HUES48 (cell line): ENCODE measurements around the gene ERLIN1.

Experiments
- H3K27ac ChIP-seq: one replicate; pipeline ENCODE4 v1.7.0; 2013; ENCODE audit warnings: low read depth, low read length, inconsistent platforms
- H3K27me3 ChIP-seq: 2 replicates; pipeline ENCODE4 v1.6.1; 2013; ENCODE audit warnings: mild to moderate bottlenecking, low read length; ENCODE audit not compliant: control insufficient read depth, insufficient read depth
- H3K36me3 ChIP-seq: 2 replicates; pipeline ENCODE4 v1.6.1; 2013; ENCODE audit warnings: low read length; ENCODE audit not compliant: control insufficient read depth, insufficient read depth
- H3K4me1 ChIP-seq: 2 replicates; pipeline ENCODE4 v1.6.1; 2013; ENCODE audit warnings: mild to moderate bottlenecking, low read length; ENCODE audit not compliant: control insufficient read depth, insufficient read depth
- H3K4me3 ChIP-seq: 2 replicates; pipeline ENCODE4 v1.5.1; 2013; ENCODE audit warnings: mild to moderate bottlenecking, low read depth, low read length
- H3K9ac ChIP-seq: 2 replicates; pipeline ENCODE4 v1.6.1; 2013; ENCODE audit warnings: mild to moderate bottlenecking, low read depth, low read length, moderate library complexity
- H3K9me3 ChIP-seq: 2 replicates; pipeline ENCODE4 v1.6.1; 2013; ENCODE audit warnings: low read length; ENCODE audit not compliant: control insufficient read depth, insufficient read depth

ERLIN1 gene

DNA sequence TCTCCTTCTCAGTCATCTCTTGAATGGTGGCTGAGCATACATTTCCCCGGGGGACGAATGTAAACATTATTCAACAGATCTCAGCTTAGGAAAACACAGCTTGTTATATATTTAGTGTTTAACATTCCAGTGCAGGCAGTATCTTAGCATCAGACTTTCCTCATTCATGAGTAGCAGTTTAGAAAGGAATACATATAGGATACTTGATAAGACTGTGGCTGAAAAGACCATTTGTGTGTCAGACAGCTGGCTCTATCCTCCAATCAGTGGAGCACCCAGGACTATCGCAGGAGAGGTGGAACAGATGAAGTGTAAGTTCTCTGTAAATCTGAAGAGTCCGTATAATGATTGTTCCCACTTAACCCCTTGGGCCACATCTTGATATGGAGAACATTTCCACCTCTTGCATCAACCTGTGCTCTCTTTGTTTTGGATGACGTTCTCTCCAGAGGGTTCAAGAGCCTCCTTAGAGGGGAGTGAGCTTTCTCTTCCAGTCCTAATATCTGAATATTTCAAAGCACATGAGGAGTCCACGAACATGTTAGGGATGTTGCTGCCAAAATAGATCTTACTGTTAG is 34.0 kb downstream of the ERLIN1 start:
- no peaks in the 10 kb centered on the region for H3K9me3 ChIP-seq
- peaks cover 57% of the 10 kb centered on the region for H3K36me3 ChIP-seq
- H3K27me3 ChIP-seq, result no peaks in the 10 kb centered on the region
- H3K4me1 ChIP-seq, result 0 out of 2 replicates have a peak, but pooled peaks cover 6% of the 10 kb centered on the region
- H3K4me3 ChIP-seq, result no peak overlapping the region
- H3K9ac ChIP-seq, result no peak overlapping the region
- H3K27ac ChIP-seq, result no peak overlapping the region

DNA sequence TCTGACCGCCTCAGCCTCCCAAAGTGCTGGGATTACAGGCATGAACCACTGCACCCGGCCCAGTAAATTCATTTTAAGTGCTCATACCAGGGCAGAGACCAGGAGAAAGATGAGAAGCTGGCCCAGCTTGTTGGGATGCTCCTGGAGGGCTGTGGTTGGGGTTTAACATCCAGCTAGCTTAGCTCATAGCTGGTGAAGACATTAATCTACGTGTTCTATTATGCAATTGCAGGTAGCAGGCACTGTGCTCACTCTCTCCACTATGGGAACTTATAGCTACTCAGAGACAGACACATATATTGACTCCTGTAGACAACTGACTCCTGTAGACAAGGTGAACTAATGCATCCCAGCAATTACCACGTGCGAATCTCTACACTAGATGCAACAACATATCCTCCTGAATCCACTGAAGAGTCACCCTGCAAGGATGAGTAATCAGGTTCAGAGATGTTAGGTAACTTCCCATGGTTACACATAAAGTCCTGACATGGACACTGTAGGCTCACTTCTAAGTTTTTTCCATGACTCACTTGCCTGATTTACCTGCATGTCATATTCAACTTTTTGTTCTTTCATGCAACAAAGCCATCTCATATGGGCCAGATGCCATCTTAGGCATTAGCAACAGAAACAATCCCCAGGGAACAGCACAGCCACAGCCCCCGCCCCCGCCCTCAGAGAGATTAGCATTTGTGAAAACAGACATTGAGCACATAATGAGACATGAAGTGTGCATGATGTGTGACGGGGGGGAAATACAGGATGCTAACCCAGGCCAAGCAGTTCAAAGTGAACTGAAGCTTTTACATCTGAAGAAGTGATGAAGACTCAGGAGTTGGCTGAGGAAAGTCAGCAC is 37.2 kb downstream of the ERLIN1 start:
- no peak overlapping the region for H3K4me3 ChIP-seq
- H3K27ac ChIP-seq, result no peak overlapping the region
- peaks cover 30% of the 10 kb centered on the region for H3K36me3 ChIP-seq
- no peaks in the 10 kb centered on the region for H3K27me3 ChIP-seq
- no peaks in the 10 kb centered on the region for H3K9me3 ChIP-seq
- H3K4me1 ChIP-seq, result 0 out of 2 replicates have a peak, but pooled peaks cover 6% of the 10 kb centered on the region
- no peak overlapping the region for H3K9ac ChIP-seq

DNA sequence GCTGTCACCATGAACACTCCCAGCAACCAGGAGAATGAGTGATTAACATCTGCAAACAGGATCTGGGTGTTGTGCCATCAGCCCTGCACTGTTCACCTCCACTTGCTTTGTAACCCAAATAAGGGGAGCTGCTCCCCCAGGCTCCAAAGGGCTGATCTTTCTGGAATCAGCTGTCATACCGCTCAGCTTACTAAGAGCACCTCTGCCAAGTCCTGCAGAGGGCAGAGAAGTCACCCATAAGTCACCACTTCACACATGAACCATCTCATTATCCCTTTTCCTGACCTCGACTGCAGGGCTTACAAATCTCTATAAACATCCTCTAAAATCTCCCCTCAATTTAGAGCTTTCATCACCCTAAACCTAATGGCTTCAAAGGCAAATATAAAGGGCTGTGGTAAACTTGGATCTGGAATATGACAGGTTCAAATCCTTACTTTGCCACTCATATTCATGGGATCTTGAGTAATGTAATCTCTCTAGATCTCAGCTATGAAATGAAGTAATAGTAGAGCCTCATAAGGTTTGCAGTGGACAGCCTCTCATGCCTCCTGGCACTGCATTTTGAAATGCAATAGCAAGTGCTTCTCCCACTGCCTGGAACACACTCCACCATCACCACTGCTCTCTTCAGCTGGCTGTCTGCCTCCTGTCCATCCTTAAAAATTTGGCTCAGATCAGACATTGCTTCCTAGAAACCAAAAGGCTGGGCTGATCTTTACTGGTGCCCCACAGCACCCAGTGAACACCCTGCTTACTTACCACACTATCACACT is 38.8 kb downstream of the ERLIN1 start:
- Histone ChIP-seq H3K27me3 (no peaks in the 10 kb centered on the region), H3K9ac (no peak overlapping the region), H3K36me3 (peaks cover 16% of the 10 kb centered on the region), H3K27ac (no peak overlapping the region), H3K4me3 (no peak overlapping the region), H3K4me1 (0 out of 2 replicates have a peak, but pooled peaks cover 6% of the 10 kb centered on the region), H3K9me3 (no peaks in the 10 kb centered on the region)

DNA sequence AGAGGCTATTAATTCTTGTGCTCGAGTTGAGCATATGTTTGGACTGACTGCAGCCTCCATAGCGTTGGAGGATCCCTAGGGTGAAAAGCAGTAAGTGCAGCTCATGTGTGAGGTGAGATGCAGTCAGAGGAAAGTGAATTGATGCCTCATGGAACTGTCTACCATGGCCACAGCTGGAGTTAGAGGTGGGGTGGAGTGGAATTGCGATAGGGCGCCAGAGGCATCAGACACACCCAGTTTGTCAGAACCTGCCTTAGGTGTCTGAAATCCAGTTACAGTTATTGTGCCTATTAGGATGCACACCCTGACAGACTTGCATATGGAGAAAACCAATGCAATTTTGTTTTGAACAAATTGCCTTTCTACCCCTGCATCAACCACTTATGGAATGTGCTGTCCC is 39.4 kb downstream of the ERLIN1 start:
- Histone ChIP-seq H3K27me3 (no peaks in the 10 kb centered on the region), H3K9me3 (no peaks in the 10 kb centered on the region), H3K36me3 (peaks cover 9% of the 10 kb centered on the region), H3K27ac (no peak overlapping the region), H3K4me3 (no peak overlapping the region), H3K4me1 (0 out of 2 replicates have a peak, but pooled peaks cover 6% of the 10 kb centered on the region), H3K9ac (no peak overlapping the region)

DNA sequence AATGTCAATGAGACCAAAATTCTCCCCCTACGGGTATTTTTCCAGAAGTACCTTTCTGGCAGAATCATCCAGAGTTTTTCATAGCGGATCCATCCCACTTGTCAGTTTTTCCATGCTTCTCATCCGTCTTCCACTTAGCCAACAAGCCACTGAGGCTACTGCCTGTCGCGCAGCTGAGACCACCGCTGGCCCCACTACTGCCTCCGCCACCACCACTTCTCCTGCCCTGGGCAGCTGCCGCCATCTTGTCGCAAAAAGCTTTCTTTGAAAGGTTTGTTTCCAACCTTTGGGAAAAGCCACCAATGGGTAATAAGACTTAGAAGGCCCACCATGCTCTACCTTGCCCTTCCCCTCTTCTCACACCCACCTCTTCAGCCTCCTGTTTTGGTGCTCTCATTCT is 42.1 kb downstream of the ERLIN1 start:
- no peaks in the 10 kb centered on the region for H3K36me3 ChIP-seq
- no peak overlapping the region for H3K9ac ChIP-seq
- no peak overlapping the region for H3K4me3 ChIP-seq
- no peak overlapping the region for H3K27ac ChIP-seq
- H3K9me3 ChIP-seq, result no peaks in the 10 kb centered on the region
- 0 out of 2 replicates have a peak, but pooled peaks cover 2% of the 10 kb centered on the region for H3K4me1 ChIP-seq
- no peaks in the 10 kb centered on the region for H3K27me3 ChIP-seq

DNA sequence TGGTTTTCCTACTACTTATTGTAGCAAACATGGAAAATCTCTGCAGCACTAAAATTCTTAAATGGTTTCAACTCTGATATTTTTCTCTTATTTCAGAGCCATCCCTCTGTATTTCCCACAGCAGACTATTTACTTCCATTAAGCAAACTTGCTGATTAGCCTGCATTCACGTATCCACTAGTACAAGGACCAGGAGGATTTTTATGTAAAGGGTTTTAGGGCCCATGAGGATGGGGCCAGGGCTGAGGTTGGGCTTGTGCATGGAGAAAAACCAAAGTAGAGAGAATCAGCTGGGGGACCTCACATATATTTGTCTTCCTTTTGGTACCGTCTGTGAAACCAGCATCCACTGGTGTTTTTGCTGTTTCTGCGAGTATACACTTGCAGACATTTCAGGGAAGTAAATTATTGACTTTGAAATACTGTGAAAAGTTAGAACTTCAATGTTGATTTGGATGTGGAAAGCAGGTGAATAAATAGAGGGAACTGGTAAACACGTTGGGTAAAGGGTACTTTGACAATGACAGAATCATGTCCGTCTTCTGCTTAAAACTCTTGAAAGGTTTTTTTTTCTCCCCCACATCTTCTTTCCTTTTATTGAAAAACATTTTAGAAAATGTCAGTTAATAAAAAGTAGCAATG is 44.3 kb downstream of the ERLIN1 start:
- no peaks in the 10 kb centered on the region for H3K27me3 ChIP-seq
- H3K4me1 ChIP-seq, result no peaks in the 10 kb centered on the region
- H3K9me3 ChIP-seq, result no peaks in the 10 kb centered on the region

DNA sequence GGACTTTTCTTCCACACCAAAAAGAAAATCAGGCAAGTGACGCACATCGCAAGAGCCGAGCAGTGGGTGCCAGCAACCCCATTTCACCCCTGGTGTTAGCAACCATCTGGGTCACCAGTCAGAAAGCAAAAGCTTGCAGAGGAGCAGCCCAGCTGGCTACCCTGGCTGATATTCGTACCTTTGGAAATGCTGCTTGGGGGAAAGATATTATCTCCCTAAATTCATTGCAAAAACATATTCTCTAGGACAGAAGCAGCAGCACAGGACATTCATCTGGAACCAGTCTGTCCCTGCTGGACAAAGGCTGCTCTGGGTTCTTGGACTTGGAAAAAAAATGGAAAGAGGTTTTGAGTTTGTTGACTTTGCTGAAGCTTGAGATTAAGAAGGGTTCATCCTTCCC is 45.8 kb downstream of the ERLIN1 start:
- H3K9me3 ChIP-seq, result peaks cover 6% of the 10 kb centered on the region; the same call in 1 of the 2 replicates
- H3K4me3 ChIP-seq, result no peak overlapping the region
- no peak overlapping the region for H3K27ac ChIP-seq
- no peaks in the 10 kb centered on the region for H3K27me3 ChIP-seq
- H3K4me1 ChIP-seq, result no peaks in the 10 kb centered on the region
- no peak overlapping the region for H3K9ac ChIP-seq
- no peaks in the 10 kb centered on the region for H3K36me3 ChIP-seq

More for the DNA sequence above, 44.3 kb downstream of the ERLIN1 start:
- no peak overlapping the region for H3K4me3 ChIP-seq
- H3K9ac ChIP-seq, result no peak overlapping the region
- H3K27ac ChIP-seq, result no peak overlapping the region
- H3K36me3 ChIP-seq, result no peaks in the 10 kb centered on the region

DNA sequence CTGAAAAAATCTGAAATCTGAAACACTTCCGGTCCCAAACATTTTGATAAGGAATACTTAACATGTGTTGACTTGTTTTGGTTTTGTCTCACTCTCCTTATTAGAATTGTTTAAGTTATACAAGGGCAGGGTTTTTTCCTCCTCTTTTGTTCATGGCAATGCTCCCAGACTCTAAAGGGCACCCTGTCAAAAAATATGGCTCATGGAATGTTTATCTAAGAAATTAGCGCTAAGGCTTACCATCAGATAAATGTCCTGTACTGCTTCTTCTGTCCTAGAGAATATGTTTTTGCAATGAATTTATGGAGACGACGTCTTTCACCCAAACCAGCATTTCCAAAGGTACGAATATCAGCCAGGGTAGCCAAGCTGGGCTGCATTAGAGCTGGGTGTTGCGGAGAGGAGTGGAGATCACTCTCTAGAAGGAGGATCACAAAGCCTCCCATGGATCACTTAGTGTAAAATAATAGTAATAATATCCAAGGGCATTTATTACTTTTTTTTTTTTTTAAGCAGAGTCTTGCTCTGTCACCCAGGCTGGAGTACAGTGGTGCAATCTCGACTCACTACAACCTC is 46.8 kb downstream of the ERLIN1 start:
- Histone ChIP-seq H3K4me3 (no peak overlapping the region), H3K36me3 (no peaks in the 10 kb centered on the region), H3K9ac (no peak overlapping the region), H3K9me3 (peaks cover 12% of the 10 kb centered on the region; the same call in 1 of the 2 replicates), H3K27ac (no peak overlapping the region), H3K4me1 (no peaks in the 10 kb centered on the region), H3K27me3 (no peaks in the 10 kb centered on the region)

DNA sequence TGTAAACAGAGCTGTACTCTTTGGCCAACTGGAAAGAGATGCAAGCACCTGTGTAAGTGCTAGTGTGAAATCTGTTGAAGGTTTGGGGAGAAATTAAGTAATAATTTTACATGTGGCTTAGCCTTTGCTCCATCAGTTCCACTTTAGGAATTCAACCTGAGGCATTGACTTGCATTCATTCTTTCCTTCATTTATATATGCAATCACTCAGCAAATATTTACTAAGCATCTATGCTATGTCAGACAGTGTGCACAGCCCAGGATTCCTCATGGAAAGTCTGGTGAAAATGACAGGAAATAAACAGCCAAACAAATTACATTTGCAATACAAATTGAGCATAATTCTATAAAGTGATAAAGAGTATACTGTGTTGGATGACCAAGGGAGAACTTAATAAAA is 50.3 kb downstream of the ERLIN1 start:
- H3K27ac ChIP-seq, result no peak overlapping the region
- H3K4me3 ChIP-seq, result no peak overlapping the region
- no peaks in the 10 kb centered on the region for H3K36me3 ChIP-seq
- no peaks in the 10 kb centered on the region for H3K27me3 ChIP-seq
- no peaks in the 10 kb centered on the region for H3K4me1 ChIP-seq
- peaks cover 12% of the 10 kb centered on the region; the same call in 1 of the 2 replicates for H3K9me3 ChIP-seq
- H3K9ac ChIP-seq, result no peak overlapping the region

DNA sequence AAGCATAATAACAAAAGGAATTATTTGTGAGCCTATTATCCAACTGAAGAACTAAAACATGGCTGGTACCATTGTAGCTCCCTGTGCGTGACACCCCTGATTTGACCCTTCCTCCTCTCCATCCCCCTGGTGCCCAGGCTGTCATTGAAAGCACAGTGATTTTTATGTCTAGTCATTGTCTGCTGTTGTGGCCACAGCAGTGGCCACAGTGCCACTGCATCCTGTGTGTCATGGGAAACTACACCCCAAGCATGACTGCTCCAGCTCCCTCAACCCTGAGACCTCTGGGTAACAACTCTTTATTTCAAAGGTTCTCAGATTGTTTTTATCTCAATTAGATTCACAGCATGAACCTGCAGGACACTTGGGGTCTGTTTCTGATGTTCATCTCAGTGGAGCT is 52.0 kb downstream of the ERLIN1 start:
- H3K36me3 ChIP-seq, result no peaks in the 10 kb centered on the region
- no peak overlapping the region for H3K9ac ChIP-seq
- H3K9me3 ChIP-seq, result peaks cover 12% of the 10 kb centered on the region; the same call in 1 of the 2 replicates
- no peak overlapping the region for H3K27ac ChIP-seq
- no peaks in the 10 kb centered on the region for H3K4me1 ChIP-seq
- H3K4me3 ChIP-seq, result no peak overlapping the region
- H3K27me3 ChIP-seq, result no peaks in the 10 kb centered on the region
